Measurements from ENCODE around the gene TPK1.

Gene TPK1

GRCh38 chr7:144519925-144520324, 315.9 kb downstream of the TPK1 start:
- no peak for DNase-seq

GRCh38 chr7:144518360-144518759, 317.5 kb downstream of the TPK1 start:
- DNase-seq = no peak

GRCh38 chr7:144517749-144518148, 318.1 kb downstream of the TPK1 start:
- DNase-seq = no peak

- no peak for DNase-seq
These were observed 318.9 kb downstream of the TPK1 start for GRCh38 chr7:144516729-144517525.

- no peak for DNase-seq
These were observed 322.5 kb downstream of the TPK1 start for GRCh38 chr7:144513334-144513733.

GRCh38 chr7:144510621-144511020, 325.2 kb downstream of the TPK1 start:
- no peak for DNase-seq

GRCh38 chr7:144508702-144509101, 327.2 kb downstream of the TPK1 start:
- DNase-seq = no peak

- no peak for DNase-seq
These were observed 332.6 kb downstream of the TPK1 start for GRCh38 chr7:144503215-144503614.

- no peak for DNase-seq
These were observed 335.6 kb downstream of the TPK1 start for GRCh38 chr7:144500225-144500624.

- no peak for DNase-seq
These were observed 338.6 kb downstream of the TPK1 start for GRCh38 chr7:144497282-144497681.

GRCh38 chr7:144494355-144494754, 341.5 kb downstream of the TPK1 start:
- no peak for DNase-seq

- DNase-seq = no peak
These were observed 346.3 kb downstream of the TPK1 start for GRCh38 chr7:144489504-144489903.

- DNase-seq = no peak
These were observed 346.9 kb downstream of the TPK1 start for GRCh38 chr7:144488977-144489376.

- DNase-seq = no peak
These were observed 348.0 kb downstream of the TPK1 start for GRCh38 chr7:144487901-144488300.

GRCh38 chr7:144484445-144484844, 351.4 kb downstream of the TPK1 start:
- DNase-seq = no peak

GRCh38 chr7:144483189-144483588, 352.7 kb downstream of the TPK1 start:
- no peak for DNase-seq

GRCh38 chr7:144481833-144482232, 354.0 kb downstream of the TPK1 start:
- DNase-seq = no peak

GRCh38 chr7:144477348-144477747, 358.5 kb downstream of the TPK1 start:
- DNase-seq = no peak

GRCh38 chr7:144474800-144475615, 360.8 kb downstream of the TPK1 start:
- no peak for DNase-seq

- DNase-seq = no peak
These were observed 361.5 kb downstream of the TPK1 start for GRCh38 chr7:144474363-144474762.

GRCh38 chr7:144473908-144474307, 361.9 kb downstream of the TPK1 start:
- DNase-seq = no peak

- no peak for DNase-seq
These were observed 365.8 kb downstream of the TPK1 start for GRCh38 chr7:144470078-144470477.

GRCh38 chr7:144468990-144469732, 366.7 kb downstream of the TPK1 start:
- DNase-seq = no peak

Data from activated CD4-positive, CD25-positive, alpha-beta regulatory T cell (primary cell).